ENCODE results near the gene FAM53A. TPM values are rescaled to one million over a fixed set of nuclear protein-coding genes. Genes with fewer than 3 reads are reported as not detected.

FAM53A gene
- total RNA-seq, 1 donor from 2014 or later: 1.9 TPM

DNA sequence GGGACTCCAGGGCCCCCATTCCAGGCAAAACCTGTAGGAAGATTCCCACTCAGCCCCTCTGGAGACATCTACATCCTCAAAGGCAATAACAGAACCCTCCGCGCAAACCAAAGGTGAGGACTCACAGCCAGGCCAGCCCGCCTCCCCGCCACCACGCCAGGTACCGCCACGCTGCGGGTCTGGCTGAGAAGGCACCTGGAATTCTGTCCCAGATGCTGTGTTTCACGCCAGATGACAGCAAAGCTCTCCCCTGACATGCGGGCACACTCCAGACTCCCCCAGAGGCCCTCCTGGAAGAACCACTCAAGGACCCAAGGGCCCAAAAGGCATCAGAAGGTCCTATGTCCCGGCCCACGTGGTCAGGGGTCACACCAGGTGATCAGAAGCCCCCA lies 59.6 kb downstream of the FAM53A start:
- intact Hi-C loops (cut with micrococcal nuclease): no loop called here

DNA sequence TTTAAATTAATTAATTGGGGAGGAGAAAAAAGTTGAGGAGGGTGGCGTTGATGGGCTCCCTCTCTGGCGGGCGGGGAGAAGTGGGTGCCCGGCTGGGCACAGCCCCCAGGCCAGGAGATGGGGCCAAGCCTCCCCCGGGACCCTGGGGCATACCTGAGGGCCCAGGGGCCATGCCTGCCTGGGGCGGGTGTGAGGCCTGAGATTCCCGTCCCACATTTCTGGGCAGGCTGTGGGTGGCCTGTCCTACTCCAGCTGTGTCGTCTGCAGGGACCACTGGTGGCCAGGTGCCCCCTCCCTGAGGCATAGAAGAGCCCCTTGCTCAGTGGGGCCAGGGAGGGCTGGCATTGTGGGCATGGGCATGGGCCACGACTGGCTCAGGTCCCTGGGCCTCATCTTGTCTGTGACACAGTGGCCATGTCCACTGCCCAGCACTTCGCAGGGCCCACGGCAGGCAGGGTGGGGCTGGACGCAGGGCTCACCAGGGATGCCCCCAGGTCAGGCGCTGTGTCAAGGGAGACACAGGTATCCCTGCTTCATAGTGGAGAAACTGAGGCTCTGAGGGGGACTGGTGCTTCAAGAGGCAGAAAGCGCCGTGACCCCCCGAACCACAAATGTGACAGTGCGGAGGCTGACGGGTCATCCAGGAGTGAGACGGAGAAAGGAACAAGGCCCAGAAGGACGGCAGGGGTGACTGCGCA lies 60.1 kb downstream of the FAM53A start:
- intact Hi-C loops (cut with micrococcal nuclease): no loop called here

DNA sequence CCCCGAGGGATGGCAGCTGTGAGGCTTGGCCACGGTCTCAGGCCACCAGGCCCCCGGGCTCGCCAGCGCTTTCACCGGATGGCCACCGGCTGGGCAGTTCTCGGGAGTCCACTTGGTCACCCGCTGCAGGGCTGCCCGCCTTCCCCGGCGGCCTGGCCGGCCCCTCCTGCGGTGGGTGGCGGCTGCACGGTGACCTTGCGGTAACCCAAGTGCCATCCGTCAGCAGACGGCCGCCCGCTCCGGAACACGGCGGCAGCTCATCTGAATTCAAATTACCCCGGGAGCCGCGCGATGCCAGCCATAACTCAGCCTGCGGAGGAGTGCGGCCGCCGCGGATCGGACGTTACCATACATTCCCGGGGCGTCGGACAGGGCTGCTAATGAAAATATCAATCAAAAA lies 60.7 kb downstream of the FAM53A start:
- intact Hi-C loops (cut with micrococcal nuclease): no loop called here

DNA sequence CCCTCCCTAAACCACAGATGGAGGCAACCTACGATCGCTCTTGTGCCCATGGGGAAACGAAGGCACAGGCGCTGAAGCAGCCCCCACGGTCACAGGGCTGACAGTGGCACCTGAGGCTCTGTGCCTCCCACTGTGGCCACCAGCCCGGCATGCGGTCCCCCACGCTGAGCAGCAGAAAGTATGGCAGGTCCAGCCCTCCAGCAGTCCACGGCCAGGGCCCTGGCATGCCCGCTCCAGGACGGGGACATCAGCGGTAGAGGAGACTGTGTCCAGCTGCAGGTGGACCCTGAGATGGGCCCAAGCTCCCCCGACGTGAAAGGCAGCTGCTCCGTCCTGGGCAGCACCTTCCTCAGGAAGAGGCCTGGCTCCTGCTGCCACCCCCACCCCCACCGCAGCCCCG lies 61.2 kb downstream of the FAM53A start:
- intact Hi-C loops (cut with micrococcal nuclease): no loop called here

DNA sequence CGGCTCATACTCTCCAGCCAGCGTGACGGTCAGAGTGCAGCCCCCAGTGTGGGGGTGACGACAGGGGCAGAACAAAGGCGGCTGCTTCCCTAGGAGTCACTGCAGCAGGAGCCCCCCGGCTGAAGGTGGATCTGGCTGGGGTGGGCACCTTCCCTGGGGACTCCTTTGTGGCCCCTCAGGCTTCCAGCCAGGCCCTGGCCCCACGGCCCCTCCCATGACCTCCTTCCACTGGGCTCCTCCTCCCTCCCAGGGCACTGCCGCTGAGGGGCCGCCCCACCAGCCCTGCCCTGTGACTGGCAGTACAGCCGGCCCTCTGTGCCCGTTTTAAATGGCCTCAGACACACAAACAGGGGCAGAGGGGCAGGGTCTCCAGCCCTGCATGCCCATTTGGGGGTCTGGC lies 61.9 kb downstream of the FAM53A start:
- intact Hi-C loops (cut with micrococcal nuclease): no loop called here

DNA sequence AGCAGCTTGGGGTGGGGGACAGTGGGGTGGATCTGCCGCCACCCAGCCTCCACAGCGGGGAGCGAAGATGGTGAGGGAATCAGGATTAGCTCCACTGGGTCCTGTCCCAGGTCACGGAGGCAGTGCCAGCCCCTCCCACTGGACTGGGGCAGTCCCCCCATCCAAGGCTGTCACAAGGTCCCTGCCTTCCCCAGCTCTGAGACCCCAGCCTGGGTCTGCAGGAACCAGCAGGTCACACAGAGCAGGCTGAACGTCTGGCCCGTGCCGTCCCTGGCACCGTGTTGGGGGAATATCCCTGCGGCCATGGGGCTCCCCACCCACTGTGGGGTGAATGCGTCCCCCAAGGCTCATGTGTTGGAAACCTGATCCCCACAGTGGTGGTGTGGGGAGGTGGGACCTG lies 62.6 kb downstream of the FAM53A start:
- intact Hi-C loops (cut with micrococcal nuclease): no loop called here

DNA sequence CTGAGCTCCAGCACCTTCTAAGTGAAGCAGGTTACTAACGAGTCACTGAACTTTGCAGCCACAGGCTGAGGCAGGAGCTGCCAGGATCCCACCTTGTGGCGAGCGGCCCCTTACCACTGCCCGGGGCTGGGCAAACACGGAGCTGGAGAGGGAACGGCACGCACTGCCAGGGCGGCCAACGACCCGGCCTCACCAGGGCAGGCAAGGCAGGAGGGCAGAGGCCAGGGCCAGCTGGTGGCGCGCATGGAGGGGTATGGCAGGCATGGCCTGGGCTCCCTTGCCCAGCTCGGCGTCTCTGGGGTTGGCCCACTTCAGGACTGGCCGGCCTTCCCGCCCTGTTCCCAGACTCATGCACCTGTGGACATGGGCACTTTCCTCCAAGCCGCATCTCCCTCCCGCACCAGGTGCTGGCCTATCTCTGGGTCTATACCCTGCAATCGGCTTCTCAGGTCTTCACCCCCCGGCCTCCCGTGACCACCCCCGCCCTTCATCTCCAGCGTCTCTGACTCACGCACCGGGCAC lies 64.9 kb downstream of the FAM53A start:
- intact Hi-C loops (cut with micrococcal nuclease): no loop called here

DNA sequence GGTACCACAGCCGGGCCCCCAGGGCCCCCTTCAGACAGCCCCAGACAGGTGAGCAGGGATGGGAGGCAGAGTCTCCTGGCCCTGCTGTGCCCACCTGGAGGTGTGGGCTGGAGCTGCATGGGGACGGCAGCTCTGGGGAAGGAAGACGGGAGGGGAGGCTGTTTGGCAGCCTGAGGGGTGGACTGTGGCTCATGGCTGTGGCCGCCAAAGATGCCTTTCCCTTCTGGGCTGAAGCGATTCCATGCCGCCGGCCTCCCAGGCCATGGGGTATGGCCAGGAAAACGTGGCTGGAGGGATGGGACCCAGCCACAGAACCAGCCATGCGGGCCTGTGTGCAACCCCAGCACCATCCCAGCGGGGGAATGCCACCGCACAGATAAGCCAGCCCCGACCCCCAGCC lies 65.7 kb downstream of the FAM53A start:
- intact Hi-C loops (cut with micrococcal nuclease): no loop called here

DNA sequence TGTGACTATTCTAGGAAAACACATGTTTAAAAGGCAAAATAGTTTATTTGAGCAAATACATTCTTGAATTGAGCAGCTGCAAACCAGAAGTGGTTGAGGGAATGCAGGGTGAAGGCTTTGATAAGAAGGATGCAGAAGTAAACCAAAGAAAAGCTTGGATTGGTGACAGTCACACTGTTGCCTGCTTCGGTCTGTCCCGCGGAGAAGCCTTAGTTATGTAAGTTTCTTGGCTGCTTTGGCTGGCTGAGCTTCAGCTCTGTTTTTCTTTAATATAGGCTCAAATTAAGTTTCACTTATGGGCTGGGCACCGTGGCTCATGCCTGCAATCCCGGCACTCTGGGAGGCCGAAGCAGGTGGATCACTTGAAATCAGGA lies 67.6 kb downstream of the FAM53A start:
- intact Hi-C loops (cut with micrococcal nuclease): no loop called here

DNA sequence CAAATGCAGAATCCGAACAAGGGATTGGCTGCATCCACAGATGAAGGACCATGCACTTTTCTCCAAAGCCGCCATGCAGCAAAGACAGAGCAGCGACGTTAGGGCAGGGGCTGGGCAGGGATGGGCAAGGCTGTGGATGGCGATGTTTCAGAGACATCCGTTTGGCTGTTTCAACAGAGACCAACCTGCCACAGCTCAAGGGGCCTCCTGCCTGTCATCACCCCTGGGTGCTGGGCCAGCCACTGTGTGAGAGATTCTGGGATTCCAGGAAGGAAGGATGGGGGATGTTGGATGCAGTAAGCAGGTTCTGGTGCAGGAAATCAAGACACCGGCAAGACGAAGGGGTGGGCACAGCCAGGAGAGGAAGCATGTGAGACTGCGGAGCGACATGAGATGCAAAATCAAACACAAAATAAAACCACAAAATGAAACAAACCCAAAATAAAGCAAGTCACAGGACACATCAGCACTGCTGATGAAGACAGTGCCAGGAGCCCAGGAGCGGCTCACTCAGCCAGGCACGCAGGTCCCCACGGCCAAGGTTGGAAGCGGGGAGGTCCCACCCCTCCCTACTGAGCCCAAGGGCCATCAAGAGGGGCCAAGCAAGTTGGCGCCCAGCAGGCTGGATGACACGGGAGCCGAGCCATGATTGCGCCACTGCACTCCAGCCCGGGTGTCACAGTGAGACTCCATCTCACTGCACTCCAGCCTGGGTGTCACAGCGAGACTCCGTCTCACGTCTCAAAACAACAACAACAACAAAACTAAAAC lies 68.1 kb downstream of the FAM53A start:
- intact Hi-C loops (cut with micrococcal nuclease): no loop called here

DNA sequence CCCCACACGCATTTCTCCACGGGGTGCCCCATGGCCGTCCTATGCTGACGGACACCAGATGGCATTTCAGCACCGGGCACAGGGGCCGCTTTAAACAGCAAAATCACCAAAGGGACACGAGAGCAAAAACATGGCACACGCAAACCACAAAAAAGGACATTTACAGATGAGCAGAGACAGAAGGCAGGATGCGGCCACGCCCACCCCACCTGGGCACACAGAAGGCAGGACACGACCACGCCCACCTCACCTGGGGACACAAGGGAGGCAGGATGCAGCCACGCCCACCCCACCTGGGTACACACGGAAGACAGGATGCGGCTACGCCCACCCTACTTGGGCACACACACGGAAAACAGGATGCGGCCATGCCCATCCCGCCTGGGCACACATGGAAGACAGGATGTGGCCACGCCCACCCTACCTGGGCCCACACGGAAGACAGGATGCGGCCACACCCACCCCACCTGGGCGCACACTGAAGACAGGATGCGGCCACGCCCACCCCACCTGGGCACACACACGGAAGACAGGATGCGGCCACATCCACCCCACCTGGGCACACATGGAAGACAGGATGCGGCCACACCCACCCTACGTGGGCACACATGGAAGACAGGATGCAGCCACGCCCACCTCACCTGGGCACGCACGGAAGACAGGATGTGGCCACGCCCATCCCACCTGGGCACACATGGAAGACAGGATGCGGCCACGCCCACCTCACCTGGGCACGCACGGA lies 69.1 kb downstream of the FAM53A start:
- intact Hi-C loops (cut with micrococcal nuclease): no loop called here

DNA sequence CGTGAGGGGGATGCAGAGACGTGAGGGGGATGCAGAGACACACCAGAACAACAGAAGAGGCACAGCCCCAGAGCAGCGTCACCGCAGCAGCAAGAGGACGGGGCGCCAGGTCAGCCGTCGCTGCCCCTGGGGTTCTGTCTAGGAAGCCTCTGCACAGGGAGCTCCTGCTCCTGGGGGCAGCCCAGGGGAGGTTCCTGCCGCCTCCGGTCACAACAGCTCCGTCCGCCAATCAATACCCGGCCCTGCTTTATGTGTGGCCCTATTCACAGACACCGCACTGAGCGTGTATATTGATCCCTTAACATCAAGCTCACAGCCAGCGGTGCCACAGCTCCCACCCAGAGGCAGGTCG lies 69.6 kb downstream of the FAM53A start:
- intact Hi-C loops (cut with micrococcal nuclease): no loop called here

DNA sequence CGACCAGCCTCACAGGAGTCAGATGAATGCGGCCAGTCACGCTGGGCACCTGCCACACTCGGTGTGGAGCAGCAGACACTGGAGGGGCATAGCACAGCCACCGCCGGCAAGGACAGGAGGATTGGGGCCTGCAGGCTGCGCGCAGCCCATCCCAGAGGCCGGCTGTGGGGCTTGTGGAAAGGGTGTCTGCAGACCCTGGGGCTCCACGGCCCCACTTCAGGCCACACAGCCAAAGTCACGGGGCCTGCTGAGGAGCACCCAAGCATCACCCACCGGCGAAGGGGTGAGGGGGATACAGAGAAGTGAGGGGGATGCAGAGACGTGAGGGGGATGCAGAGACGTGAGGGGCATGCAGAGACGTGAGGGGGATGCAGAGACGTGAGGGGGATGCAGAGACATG lies 70.1 kb downstream of the FAM53A start:
- intact Hi-C loops (cut with micrococcal nuclease): no loop called here

DNA sequence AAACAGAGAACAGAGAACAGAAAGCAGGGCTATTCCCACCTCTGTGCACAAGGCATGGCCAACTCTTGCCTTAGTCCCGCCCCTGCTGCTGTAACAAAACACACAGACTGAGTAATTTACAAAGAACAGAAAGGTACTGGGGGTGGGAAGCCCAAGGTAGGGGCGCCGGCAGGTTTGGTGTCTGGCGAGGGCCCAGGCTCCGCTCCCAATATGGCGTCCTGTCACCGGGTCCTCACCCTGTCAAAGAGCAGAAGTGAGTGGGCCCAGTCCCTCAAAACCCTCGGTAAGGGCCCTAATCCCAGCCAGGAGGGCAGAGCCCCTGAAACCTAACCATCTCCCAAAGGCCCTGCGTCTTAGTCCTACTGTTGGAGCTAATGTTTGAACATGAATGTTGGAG lies 71.0 kb downstream of the FAM53A start:
- intact Hi-C loops (cut with micrococcal nuclease): no loop called here

DNA sequence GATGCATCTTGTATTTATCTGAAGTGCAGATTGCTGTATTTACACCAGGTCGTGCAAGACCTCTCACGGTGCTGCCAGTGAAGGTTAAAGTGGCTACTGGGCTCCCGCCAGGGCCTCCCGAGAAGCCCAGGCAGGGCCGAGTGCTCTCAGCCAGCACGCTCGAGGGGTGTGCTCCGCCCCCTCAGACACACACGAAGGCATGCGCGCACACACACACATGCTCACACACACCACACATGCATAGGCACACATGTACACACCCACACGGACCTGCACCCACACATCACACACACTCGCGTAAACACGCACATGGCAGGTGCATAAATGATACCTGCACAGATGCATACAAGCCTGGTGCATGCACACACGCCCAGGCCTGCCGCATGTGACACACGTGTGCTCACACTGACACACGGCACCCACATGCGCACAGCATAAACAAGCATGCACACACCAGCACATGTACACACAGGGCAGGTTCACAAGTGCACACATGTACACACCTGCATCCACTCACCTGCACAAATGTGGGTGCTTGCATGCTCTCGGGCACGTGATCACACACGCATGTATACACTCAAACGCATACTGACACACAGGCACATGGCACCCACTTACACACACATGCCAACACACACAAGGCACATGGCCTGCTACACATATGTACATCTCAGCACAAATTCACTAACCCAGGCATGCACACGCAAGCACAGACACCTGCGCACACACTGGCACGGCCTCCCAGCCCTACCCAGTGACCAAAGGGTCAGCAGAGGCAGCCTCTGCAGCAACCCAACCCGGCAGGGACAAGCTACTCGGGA lies 71.6 kb downstream of the FAM53A start:
- intact Hi-C loops (cut with micrococcal nuclease): no loop called here

DNA sequence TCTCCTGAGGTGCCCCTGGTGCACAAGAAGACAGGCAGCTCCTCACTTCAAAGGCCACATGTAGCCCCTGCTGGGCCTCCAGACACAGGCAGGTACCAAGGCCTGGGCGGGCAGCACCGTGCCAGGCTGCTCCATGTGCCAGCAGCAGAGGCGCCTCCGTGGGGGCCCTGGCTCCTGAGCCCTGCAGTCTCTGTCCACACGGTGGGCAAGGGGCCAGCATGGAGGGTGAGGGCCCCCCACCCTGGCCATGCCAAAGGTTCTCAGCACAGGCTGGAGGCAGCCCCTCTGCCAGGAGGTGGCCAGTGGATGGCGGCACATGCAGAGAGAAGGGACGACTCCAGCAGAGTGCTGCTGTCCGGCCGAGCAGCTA lies 72.6 kb downstream of the FAM53A start:
- intact Hi-C loops (cut with micrococcal nuclease): no loop called here

DNA sequence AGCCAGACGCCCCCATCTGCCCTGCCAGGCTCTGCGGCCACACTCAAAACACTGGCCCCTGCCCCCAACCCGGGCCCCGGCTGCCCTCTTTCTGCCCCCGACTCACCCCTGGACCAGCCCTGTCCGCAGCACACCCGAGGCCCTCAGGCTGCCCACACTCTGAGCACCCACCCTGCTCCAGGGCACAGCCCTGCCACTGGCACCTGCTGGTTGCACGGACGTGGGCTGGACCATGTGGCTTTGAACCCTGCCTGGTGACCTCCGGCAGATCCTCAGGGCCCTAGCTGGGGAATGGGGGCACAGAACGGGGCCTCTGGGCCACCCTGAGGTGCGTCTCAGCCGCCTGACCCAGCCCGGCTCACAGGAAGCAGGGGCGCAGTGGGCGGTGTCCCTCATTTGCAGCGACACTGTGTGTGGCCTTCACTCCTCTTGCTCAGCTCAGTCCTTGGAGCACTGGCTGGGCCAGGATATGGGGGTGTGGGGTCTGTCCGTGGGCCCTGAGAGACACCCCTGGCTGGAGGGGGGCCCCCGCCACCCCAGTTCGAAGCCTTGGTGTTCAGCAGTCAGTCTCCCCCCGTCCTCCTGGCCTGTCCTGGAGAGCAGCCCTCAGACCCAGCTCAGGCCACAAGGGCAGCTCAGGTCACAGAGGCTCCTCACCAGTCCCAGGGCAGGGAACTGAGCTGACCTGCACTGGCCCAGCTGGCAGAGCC lies 73.2 kb downstream of the FAM53A start:
- intact Hi-C loops (cut with micrococcal nuclease): no loop called here

DNA sequence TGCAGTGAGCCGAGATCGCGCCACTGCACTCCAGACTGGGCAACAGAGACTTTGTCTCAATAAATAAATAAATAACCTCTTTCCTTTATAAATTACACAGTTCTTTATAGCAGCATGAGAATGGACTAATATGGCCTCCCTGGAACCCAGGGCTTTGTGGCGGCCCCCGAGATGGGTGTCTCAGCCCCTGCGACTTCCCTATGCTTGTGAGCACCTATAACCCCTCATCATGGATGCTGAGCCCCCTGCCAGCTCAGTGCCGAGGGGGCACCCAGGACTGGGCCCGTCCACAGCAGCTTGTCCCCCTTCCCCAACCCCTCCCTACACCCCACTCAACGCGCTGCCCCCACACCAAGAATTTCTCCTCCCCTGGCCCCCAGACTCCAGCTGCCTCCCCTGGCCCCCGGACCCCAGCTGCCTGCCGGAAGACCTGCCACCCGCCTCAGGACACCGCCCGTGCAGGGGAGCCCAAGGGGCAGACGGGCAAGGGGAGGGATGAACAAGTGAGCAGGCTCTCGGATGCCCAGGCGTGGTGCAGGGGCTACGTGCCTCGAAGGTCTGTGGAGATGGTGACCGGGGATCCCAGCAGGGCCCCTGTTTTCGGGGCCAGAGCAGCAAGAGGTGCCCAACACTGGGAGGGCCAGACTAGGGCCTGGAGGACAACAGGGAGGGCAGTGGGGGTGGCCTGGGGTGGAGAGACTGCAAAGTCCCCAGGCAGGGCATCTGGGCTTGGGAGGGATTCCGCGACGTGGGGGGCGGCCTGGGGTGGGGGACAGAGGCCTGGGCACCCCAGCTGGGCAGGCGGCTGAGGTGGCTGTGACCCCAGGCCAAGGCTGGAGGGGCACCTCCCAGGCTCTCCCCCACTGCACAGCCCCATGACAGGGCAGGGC lies 74.0 kb downstream of the FAM53A start:
- intact Hi-C loops (cut with micrococcal nuclease): no loop called here

DNA sequence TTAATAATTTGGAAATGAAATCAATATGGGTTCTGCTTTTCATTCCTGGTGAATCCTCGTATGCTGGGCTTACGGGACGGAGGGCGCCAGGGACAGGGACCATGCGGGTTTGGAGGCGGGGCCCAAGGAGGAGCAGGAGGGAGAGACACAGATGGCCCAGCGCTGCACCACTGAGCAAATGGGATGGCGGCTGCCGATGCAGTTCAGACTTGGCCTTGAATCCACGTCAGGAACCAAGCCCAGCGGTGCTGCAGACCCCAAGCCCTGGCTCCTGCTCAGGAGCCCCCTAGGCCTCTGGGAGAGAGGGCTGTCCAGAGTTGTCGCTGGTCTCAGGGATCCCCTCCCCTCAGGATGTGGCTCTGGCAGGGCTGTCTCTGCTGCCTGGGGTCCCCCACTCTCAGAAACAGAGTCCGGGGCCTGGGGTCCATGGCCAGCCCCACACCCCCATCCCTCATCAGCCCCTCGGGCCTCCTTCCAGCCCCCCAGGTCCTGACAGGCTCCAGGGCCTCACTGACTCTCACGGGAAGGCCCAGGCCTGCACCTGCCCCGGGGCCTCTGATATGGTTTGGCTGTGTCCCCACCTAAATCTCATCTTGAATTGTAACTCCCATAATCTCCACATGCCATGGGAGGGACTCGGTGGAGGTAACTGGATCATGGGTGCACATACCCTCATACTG lies 75.2 kb downstream of the FAM53A start:
- intact Hi-C loops (cut with micrococcal nuclease): no loop called here
